ENCODE data around the gene GFOD1. TPM values are rescaled to one million over a fixed set of nuclear protein-coding genes. Genes with fewer than 3 reads are reported as not detected.

Gene GFOD1
- total and polyA plus RNA-seq, 2 of the 4 experiments (the other 2 are of a cell fraction) = 1.8 to 3.4 TPM

DNA sequence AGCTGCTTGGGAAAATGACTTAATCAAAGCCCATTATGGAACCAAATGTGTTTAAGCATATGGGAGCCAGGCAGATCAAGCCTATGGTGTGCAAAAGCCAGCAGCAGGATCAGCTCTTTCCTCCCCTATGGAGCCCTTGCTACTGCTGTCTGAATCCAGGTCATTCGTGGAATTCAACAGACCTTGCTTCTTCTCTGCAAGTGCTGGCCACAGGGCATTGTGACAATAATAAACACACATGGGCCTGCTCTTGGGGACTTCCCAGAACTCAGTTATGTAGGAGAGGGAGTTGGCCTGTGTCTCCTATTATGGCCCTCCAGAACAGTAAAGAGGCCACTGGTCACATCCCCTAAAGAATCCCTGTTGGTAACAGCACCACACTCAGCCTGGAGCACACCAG is 18.6 kb downstream of the GFOD1 start:
- H3K4me2 ChIP-seq (ENCODE audit: low read depth, low read length) = no peak overlapping the region
- H3K14ac ChIP-seq (replicated peaks; ENCODE audit: low read depth, low read length) = no peak overlapping the region
- no peak overlapping the region for H4K8ac ChIP-seq (ENCODE audit: low read depth in 2 of 2, low read length in 2 of 2)
- no peak overlapping the region for H2BK120ac ChIP-seq (ENCODE audit: low read depth, low read length)
- no peak overlapping the region for H2BK20ac ChIP-seq (ENCODE audit: low read depth, low read length)
- H2AK5ac ChIP-seq (ENCODE audit: low read depth, low read length) = no peak overlapping the region
- ATAC-seq (ENCODE audit: low read depth) = no peak
- H3K18ac ChIP-seq (ENCODE audit: low read depth, low read length) = no peak overlapping the region
- H2BK15ac ChIP-seq (ENCODE audit: low read depth, low read length) = no peak overlapping the region
- peaks cover 7 to 41% of the 10 kb centered on the region in 2 experiments; a peak in 2 of 4 replicates for H3K79me1 ChIP-seq (ENCODE audit: low read depth in 1 of 2, low read length in 2 of 2)
- no peak overlapping the region for H3K4me3 ChIP-seq (ENCODE audit: insufficient read depth, low read depth, low read length)
- intact Hi-C loops (cut with micrococcal nuclease) (no loop called here), dilution Hi-C loops (cut with HindIII; ENCODE audit: low sequenced_read_pairs, unreplicated experiment) (no loop called here), in situ Hi-C loops (cut with MboI; ENCODE audit: low sequenced_read_pairs) (no loop called here)
- H3K9me1 ChIP-seq (ENCODE audit: insufficient read depth, low read length) = peaks cover 10% of the 10 kb centered on the region; the same call in 1 of the 2 replicates
- H4K20me1 ChIP-seq (ENCODE audit: insufficient read depth, low read length) = 0 out of 2 replicates have a peak, but pooled peaks cover 4% of the 10 kb centered on the region
- peaks cover 3% of the 10 kb centered on the region; the same call in 1 of the 2 replicates for H3K4me1 ChIP-seq (ENCODE audit: control insufficient read depth, insufficient read depth, low read length)
- no peak overlapping the region for H2AFZ ChIP-seq (replicated peaks; ENCODE audit: low read length, poor library complexity)
- H2BK5ac ChIP-seq (ENCODE audit: low read depth, low read length, poor library complexity, severe bottlenecking) = no peak overlapping the region
- H3K27me3 ChIP-seq (ENCODE audit: control insufficient read depth, insufficient read depth, low read length) = no peaks in the 10 kb centered on the region
- no TSS peak for BruUV-seq (replicated peaks)
- no peak overlapping the region for H4K91ac ChIP-seq (ENCODE audit: insufficient read depth, low read depth, low read length)
- no peak overlapping the region for H3K27ac ChIP-seq (ENCODE audit: insufficient read depth, low read length)
- H2AK9ac ChIP-seq (replicated peaks; ENCODE audit: low read depth, low read length, poor library complexity) = no peak overlapping the region
- no peak overlapping the region for H3K56ac ChIP-seq (ENCODE audit: extremely low read depth, insufficient read depth, low read length)
- WGBS, 2 experiments (ENCODE audit: extremely low coverage in 2 of 2, insufficient read length in 1 of 2) = no CpG with 5 or more reads among the region's 1 CpG
- no peak for DNase-seq
- ChIA-PET CTCF (no interaction called here), POLR2A (ENCODE audit: unreplicated experiment) (no interaction called here)
- H4K5ac ChIP-seq (ENCODE audit: low read depth, low read length) = no peak overlapping the region
- H3K9ac ChIP-seq (ENCODE audit: low read depth, low read length) = no peak overlapping the region
- H3K4ac ChIP-seq (ENCODE audit: low read depth, low read length) = no peak overlapping the region
- H3K9me3 ChIP-seq (ENCODE audit: control insufficient read depth, insufficient read depth, low read length) = peaks cover 4% of the 10 kb centered on the region
- no peak overlapping the region for H3K23ac ChIP-seq (ENCODE audit: low read depth, low read length)
- H3K36me3 ChIP-seq (ENCODE audit: control insufficient read depth, insufficient read depth, low read length) = no peaks in the 10 kb centered on the region
- TF ChIP-seq, protein P1, sequence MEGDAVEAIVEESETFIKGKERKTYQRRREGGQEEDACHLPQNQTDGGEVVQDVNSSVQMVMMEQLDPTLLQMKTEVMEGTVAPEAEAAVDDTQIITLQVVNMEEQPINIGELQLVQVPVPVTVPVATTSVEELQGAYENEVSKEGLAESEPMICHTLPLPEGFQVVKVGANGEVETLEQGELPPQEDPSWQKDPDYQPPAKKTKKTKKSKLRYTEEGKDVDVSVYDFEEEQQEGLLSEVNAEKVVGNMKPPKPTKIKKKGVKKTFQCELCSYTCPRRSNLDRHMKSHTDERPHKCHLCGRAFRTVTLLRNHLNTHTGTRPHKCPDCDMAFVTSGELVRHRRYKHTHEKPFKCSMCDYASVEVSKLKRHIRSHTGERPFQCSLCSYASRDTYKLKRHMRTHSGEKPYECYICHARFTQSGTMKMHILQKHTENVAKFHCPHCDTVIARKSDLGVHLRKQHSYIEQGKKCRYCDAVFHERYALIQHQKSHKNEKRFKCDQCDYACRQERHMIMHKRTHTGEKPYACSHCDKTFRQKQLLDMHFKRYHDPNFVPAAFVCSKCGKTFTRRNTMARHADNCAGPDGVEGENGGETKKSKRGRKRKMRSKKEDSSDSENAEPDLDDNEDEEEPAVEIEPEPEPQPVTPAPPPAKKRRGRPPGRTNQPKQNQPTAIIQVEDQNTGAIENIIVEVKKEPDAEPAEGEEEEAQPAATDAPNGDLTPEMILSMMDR (conservative IDR thresholded peaks at IDR 0.05; ENCODE audit: low read depth, low read length) = no peak
- TF ChIP-seq CEBPB (IDR thresholded peaks at IDR 0.05; ENCODE audit: low read depth, low read length) (no peak), MXI1 (IDR thresholded peaks at IDR 0.05; ENCODE audit: borderline replicate concordance, low read depth, low read length) (no peak), MAFK (IDR thresholded peaks at IDR 0.05; ENCODE audit: low read depth, low read length) (no peak)
- TF ChIP-seq, protein P2, sequence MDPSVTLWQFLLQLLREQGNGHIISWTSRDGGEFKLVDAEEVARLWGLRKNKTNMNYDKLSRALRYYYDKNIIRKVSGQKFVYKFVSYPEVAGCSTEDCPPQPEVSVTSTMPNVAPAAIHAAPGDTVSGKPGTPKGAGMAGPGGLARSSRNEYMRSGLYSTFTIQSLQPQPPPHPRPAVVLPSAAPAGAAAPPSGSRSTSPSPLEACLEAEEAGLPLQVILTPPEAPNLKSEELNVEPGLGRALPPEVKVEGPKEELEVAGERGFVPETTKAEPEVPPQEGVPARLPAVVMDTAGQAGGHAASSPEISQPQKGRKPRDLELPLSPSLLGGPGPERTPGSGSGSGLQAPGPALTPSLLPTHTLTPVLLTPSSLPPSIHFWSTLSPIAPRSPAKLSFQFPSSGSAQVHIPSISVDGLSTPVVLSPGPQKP (IDR thresholded peaks at IDR 0.05; ENCODE audit: borderline replicate concordance, low read depth, low read length) = no peak
- TF ChIP-seq, protein P3, sequence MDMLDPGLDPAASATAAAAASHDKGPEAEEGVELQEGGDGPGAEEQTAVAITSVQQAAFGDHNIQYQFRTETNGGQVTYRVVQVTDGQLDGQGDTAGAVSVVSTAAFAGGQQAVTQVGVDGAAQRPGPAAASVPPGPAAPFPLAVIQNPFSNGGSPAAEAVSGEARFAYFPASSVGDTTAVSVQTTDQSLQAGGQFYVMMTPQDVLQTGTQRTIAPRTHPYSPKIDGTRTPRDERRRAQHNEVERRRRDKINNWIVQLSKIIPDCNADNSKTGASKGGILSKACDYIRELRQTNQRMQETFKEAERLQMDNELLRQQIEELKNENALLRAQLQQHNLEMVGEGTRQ (IDR thresholded peaks at IDR 0.05; ENCODE audit: low read depth, low read length) = no peak
